ENCODE measurements around the gene ROR1. TPM values are rescaled to one million over a fixed set of nuclear protein-coding genes. Genes with fewer than 3 reads are reported as not detected.
A peak's percentile ranks its signal among the peaks of the same experiment; 100 is the strongest.

The ROR1 gene
- total RNA-seq, 1 donor from 2014 or later, result 81.4 TPM

- peaks cover 25% of the 10 kb centered on the region for H3K4me1 Mint-ChIP-seq
- H3K27ac Mint-ChIP-seq, result no peak overlapping the region
- no peak for TF ChIP-seq CTCF (IDR thresholded peaks at IDR 0.05; ENCODE audit: unreplicated experiment)
- H3K27me3 Mint-ChIP-seq (ENCODE audit: low read depth), result no peaks in the 10 kb centered on the region
- DNase-seq (ENCODE audit: low spot score in 2 of 2, unreplicated experiment in 2 of 2), result no peak
- no peak overlapping the region for H3K4me3 Mint-ChIP-seq
- no peaks in the 10 kb centered on the region for H3K9me3 Mint-ChIP-seq
- H3K36me3 Mint-ChIP-seq, result peaks cover 23% of the 10 kb centered on the region
Measured at GRCh38 chr1:64013395-64013794, 239.6 kb downstream of the ROR1 start.

GRCh38 chr1:64019818-64020217, 246.0 kb downstream of the ROR1 start:
- Mint-ChIP-seq H3K4me3 (no peak overlapping the region), H3K36me3 (peaks cover 9% of the 10 kb centered on the region), H3K27me3 (ENCODE audit: low read depth) (no peaks in the 10 kb centered on the region), H3K4me1 (peaks cover 40% of the 10 kb centered on the region), H3K27ac (peak overlapping the region; percentile 94), H3K9me3 (no peaks in the 10 kb centered on the region)
- no peak for TF ChIP-seq CTCF (IDR thresholded peaks at IDR 0.05; ENCODE audit: unreplicated experiment)
- no peak for DNase-seq (ENCODE audit: low spot score in 2 of 2, unreplicated experiment in 2 of 2)

- Mint-ChIP-seq H3K4me1 (peaks cover 41% of the 10 kb centered on the region), H3K27ac (peak overlapping the region; percentile 94), H3K36me3 (peaks cover 8% of the 10 kb centered on the region), H3K9me3 (no peaks in the 10 kb centered on the region), H3K4me3 (no peak overlapping the region), H3K27me3 (ENCODE audit: low read depth) (no peaks in the 10 kb centered on the region)
- DNase-seq (ENCODE audit: low spot score in 2 of 2, unreplicated experiment in 2 of 2), result no peak
- TF ChIP-seq CTCF (IDR thresholded peaks at IDR 0.05; ENCODE audit: unreplicated experiment), result no peak
Measured at GRCh38 chr1:64021066-64021465, 247.2 kb downstream of the ROR1 start.

DNA sequence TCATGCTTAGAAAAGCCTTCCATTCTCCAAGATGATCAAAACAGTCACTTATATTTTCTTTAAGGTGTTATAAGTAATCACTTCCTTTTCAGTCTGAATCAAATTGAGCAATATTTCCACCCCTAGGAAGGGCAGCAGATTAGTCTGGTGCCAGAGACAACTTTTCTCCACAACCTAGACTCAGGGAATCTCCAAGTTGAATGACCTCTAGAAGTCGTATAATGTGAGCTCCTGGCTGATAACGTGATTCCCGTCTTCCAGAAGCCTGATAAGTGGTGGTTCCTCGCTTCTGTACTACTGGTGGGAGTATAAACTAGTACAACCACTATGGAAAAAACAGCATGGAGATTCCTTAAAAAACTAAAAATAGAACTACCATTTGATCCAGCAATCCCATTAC, 251.2 kb downstream of the ROR1 start:
- TF ChIP-seq CTCF (IDR thresholded peaks at IDR 0.05; ENCODE audit: unreplicated experiment), result no peak
- H3K36me3 Mint-ChIP-seq, result peaks cover 33% of the 10 kb centered on the region
- no peaks in the 10 kb centered on the region for H3K27me3 Mint-ChIP-seq (ENCODE audit: low read depth)
- H3K4me3 Mint-ChIP-seq, result no peak overlapping the region
- H3K9me3 Mint-ChIP-seq, result peaks cover 19% of the 10 kb centered on the region
- no peak for DNase-seq (ENCODE audit: low spot score in 2 of 2, unreplicated experiment in 2 of 2)
- peaks cover 17% of the 10 kb centered on the region for H3K4me1 Mint-ChIP-seq
- H3K27ac Mint-ChIP-seq, result peak overlapping the region; percentile 10

DNA sequence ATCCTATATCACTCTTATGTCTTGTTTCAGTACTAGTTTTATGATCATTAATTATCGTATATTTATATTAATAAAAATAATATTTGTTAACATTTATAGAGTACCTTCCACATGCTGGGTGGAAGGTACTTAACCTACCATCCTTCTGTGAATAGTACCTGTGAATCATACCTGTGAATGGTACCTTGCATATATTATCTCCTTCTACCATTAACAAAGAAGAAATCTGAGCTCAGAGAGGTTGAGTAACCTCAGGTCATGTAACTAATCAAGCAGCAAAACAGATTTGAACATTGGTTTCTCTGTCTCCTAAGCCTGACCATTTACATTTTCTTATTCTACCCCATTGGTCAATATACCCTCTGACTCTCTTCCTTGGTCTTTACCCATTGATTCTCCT, 255.2 kb downstream of the ROR1 start:
- no peak for DNase-seq (ENCODE audit: low spot score in 2 of 2, unreplicated experiment in 2 of 2)
- peaks cover 28% of the 10 kb centered on the region for H3K36me3 Mint-ChIP-seq
- no peak overlapping the region for H3K4me3 Mint-ChIP-seq
- no peaks in the 10 kb centered on the region for H3K27me3 Mint-ChIP-seq (ENCODE audit: low read depth)
- peaks cover 19% of the 10 kb centered on the region for H3K9me3 Mint-ChIP-seq
- no peak for TF ChIP-seq CTCF (IDR thresholded peaks at IDR 0.05; ENCODE audit: unreplicated experiment)
- H3K4me1 Mint-ChIP-seq, result peaks cover 16% of the 10 kb centered on the region
- H3K27ac Mint-ChIP-seq, result no peak overlapping the region

DNA sequence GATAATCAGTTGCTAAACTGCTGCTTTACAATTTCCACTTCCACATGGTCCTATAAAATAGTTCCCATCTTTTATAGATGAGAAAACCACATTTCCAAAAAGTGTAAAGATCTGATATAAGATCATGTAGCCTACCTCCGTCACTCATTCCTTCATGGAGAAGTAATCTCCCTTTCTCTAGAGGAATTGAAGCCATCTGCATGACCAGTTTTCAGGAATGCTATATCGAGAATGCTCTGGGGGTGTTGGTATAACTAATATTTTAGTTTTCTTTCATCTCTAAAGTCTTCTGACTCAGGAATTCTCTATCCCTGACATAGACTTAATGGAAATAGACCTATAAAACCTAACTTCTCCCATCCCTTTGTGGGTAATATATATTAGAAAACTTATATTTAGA, 256.6 kb downstream of the ROR1 start:
- peaks cover 30% of the 10 kb centered on the region for H3K36me3 Mint-ChIP-seq
- peaks cover 20% of the 10 kb centered on the region for H3K4me1 Mint-ChIP-seq
- H3K9me3 Mint-ChIP-seq, result peaks cover 19% of the 10 kb centered on the region
- no peak for DNase-seq (ENCODE audit: low spot score in 2 of 2, unreplicated experiment in 2 of 2)
- H3K27ac Mint-ChIP-seq, result no peak overlapping the region
- H3K4me3 Mint-ChIP-seq, result no peak overlapping the region
- no peak for TF ChIP-seq CTCF (IDR thresholded peaks at IDR 0.05; ENCODE audit: unreplicated experiment)
- H3K27me3 Mint-ChIP-seq (ENCODE audit: low read depth), result no peaks in the 10 kb centered on the region

Measured in mesothelial cell of epicardium (in vitro differentiated cells).